A549 (cell line): ENCODE results near the gene IGFALS. TPM values are rescaled to one million over a fixed set of nuclear protein-coding genes. Genes with fewer than 3 reads are reported as not detected.

Experiments
- ATAC-seq, 2 experiments: fragments of 200-7000 bp in 1 of 2; fragments of >200 bp in 1 of 2; cut with Nextera tagmentation in 1 of 2; cut with Tn5 transposase in 1 of 2; 3 replicates each; pipeline versions ENCODE4 v1.8.0 to v1.9.1; 2018 to 2020; ENCODE audit warnings: mild to moderate bottlenecking in 1 of 2, moderate library complexity in 1 of 2
- CTCF ChIA-PET: fragments of 300-600 bp; sonication (Branson Sonifier 250); formaldehyde crosslinking; extraction: SDS; loops from one replicate; lab custom pipeline; 2021; ENCODE audit warnings: antibody characterized with exemption, inconsistent platforms; lab: Yijun Ruan, JAX
- POLR2A ChIA-PET: fragments of 350-600 bp; formaldehyde crosslinking; extraction: SDS; loops from one replicate; lab custom pipeline; 2021; ENCODE audit warnings: antibody characterized with exemption, inconsistent platforms; lab: Yijun Ruan, JAX
- DNase-seq, 2 experiments: peaks; one replicate each; pipeline versions ENCODE4 v3.0.0 to v3.0.0-alpha.2; 2011 to 2016; ENCODE audit warnings: low read depth in 1 of 2, low spot score in 1 of 2
- FAIRE-seq: peaks from 2 replicates; lab custom pipeline; 2011; peaks lifted over from hg19 to GRCh38; lab: Jason Lieb, UNC
- H3K27ac ChIP-seq, 2 experiments: fragments of >200 bp; sonication (Bioruptor Twin); formaldehyde crosslinking; 3 replicates each; pipeline ENCODE4 v1.5.1; 2016 to 2017
- H3K4me1 ChIP-seq: fragments of >200 bp; sonication (Bioruptor Twin); formaldehyde crosslinking; 3 replicates; pipeline ENCODE4 v1.6.1; 2016
- H3K4me2 ChIP-seq: fragments of >200 bp; sonication (Bioruptor Twin); formaldehyde crosslinking; 3 replicates; pipeline ENCODE4 v1.6.1; 2016
- H3K4me3 ChIP-seq: fragments of >200 bp; sonication (Bioruptor Twin); formaldehyde crosslinking; 3 replicates; pipeline ENCODE4 v1.5.1; 2016
- H3K9me3 ChIP-seq: fragments of >200 bp; sonication (Bioruptor Twin); formaldehyde crosslinking; 3 replicates; pipeline ENCODE4 v1.6.1; 2016
- ATOH8 ChIP-seq: fragments of 250-450 bp; sonication (Bioruptor Pico); IDR thresholded peaks from 2 replicates; pipeline ENCODE4 v1.5.0; 2020; ENCODE audit warnings: low read depth, mild to moderate bottlenecking, moderate library complexity
- BCL3 ChIP-seq: fragments of >200 bp; sonication (Bioruptor Twin); formaldehyde crosslinking; IDR thresholded peaks from 3 replicates; pipeline ENCODE4 v1.6.1; 2016
- BHLHE40 ChIP-seq: IDR thresholded peaks from 2 replicates; pipeline ENCODE4 v1.6.1; 2012; ENCODE audit warnings: low read depth, low read length, inconsistent platforms
- CTCF ChIP-seq: fragments of >200 bp; sonication (Bioruptor Twin); formaldehyde crosslinking; IDR thresholded peaks from 3 replicates; pipeline ENCODE4 v1.5.1; 2016
- EHMT2 ChIP-seq: fragments of 200-600 bp; sonication (generic); IDR thresholded peaks from 2 replicates; pipeline ENCODE4 v1.6.1; 2016; ENCODE audit warnings: antibody characterized with exemption, low read depth, mild to moderate bottlenecking, moderate library complexity
- HDAC2 ChIP-seq: fragments of 200-600 bp; sonication (generic); IDR thresholded peaks from 2 replicates; pipeline ENCODE4 v1.6.1; 2016
- HES2 ChIP-seq: fragments of >200 bp; sonication (Bioruptor Twin); formaldehyde crosslinking; IDR thresholded peaks from 2 replicates; pipeline ENCODE4 v1.6.1; 2016
- HOXA7 ChIP-seq: fragments of 250-450 bp; sonication (Bioruptor Pico); IDR thresholded peaks from 2 replicates; pipeline ENCODE4 v1.5.0; 2020; ENCODE audit warnings: mild to moderate bottlenecking, moderate library complexity
- HOXB5 ChIP-seq: fragments of 250-450 bp; sonication (Bioruptor Pico); IDR thresholded peaks from 2 replicates; pipeline ENCODE4 v1.5.0; 2020; ENCODE audit warnings: mild to moderate bottlenecking, moderate library complexity
- JUNB ChIP-seq: fragments of >200 bp; sonication (Bioruptor Twin); formaldehyde crosslinking; IDR thresholded peaks from 2 replicates; pipeline ENCODE4 v1.6.1; 2016
- KDM1A ChIP-seq: fragments of 200-600 bp; sonication (generic); IDR thresholded peaks from 2 replicates; pipeline ENCODE4 v1.6.1; 2016; ENCODE audit warnings: low read depth, mild to moderate bottlenecking
- MAFK ChIP-seq: fragments of 450-650 bp; IDR thresholded peaks from 2 replicates; pipeline ENCODE4 v1.6.1; 2014; ENCODE audit not compliant: partially characterized antibody
- PBX3 ChIP-seq: IDR thresholded peaks from 2 replicates; pipeline ENCODE4 v1.6.1; 2012
- RCOR1 ChIP-seq: fragments of 150-350 bp; IDR thresholded peaks from 2 replicates; pipeline ENCODE4 v1.6.1; 2014; ENCODE audit warnings: antibody characterized with exemption, low read length, low read depth
- REST ChIP-seq: fragments of 200-600 bp; sonication (generic); IDR thresholded peaks from 2 replicates; pipeline ENCODE4 v1.6.1; 2016; ENCODE audit warnings: antibody characterized with exemption, mild to moderate bottlenecking, moderate library complexity
- RFX5 ChIP-seq: fragments of 450-650 bp; IDR thresholded peaks from 2 replicates; pipeline ENCODE4 v1.7.1; 2014; ENCODE audit warnings: antibody characterized with exemption, mild to moderate bottlenecking, moderate library complexity
- TP53 ChIP-seq: fragments of 250-450 bp; sonication (Bioruptor Pico); IDR thresholded peaks from 2 replicates; pipeline ENCODE4 v1.5.0; 2021; ENCODE audit warnings: mild to moderate bottlenecking, moderate library complexity
- USF2 ChIP-seq: fragments of 450-650 bp; IDR thresholded peaks from 2 replicates; pipeline ENCODE4 v1.6.1; 2014; ENCODE audit warnings: antibody characterized with exemption
- WGBS: methylation state at CpG from one replicate; pipeline ENCODE4 v1.1.6; 2017; ENCODE audit errors: missing lambda C conversion rate; 5-methylcytosine and 5-hydroxymethylcytosine counted together
- polyA plus RNA-seq, 4 experiments: library from polyadenylated mRNA; depleted of rRNA in 3 of 4; stranded (reverse); fragments of >200 nt; fragmentation: RNase III in 1 of 4; extraction: RNeasy Plus Mini Kit Qiagen cat#74134 plus additional on column Dnase treatment in 1 of 4; gene quantifications; 2 replicates in 3 of 4; 3 replicates in 1 of 4; pipeline ENCODE4 v1.2.3, GENCODE V29; 2011 to 2017

Gene IGFALS
- polyA plus RNA-seq, 2 of the 4 experiments (the other 2 are of a cell fraction): 0.08 TPM; not detected in 1

GRCh38 chr16:1821861-1822611 is 28.5 kb upstream of the IGFALS start:
- no peak for DNase-seq
- TF ChIP-seq EHMT2: no peak
- no peak for TF ChIP-seq TP53 (CRISPR knock-in tag)
- TF ChIP-seq HOXA7 (CRISPR knock-in tag): no peak
- no peak for TF ChIP-seq BHLHE40
- no peak for TF ChIP-seq RFX5
- no peak for TF ChIP-seq HDAC2
- TF ChIP-seq MAFK: no peak
- TF ChIP-seq USF2: no peak
- no peak for TF ChIP-seq REST
- no peak for TF ChIP-seq BCL3
- TF ChIP-seq RCOR1: no peak
- TF ChIP-seq JUNB: no peak
- TF ChIP-seq HES2: no peak
- no peak for TF ChIP-seq HOXB5 (CRISPR knock-in tag)
- no peak for TF ChIP-seq CTCF
- no peak for TF ChIP-seq KDM1A
- TF ChIP-seq ATOH8: no peak
- no peak for TF ChIP-seq PBX3
- TF ChIP-seq, all 56 proteins: peak for 0
- no peak for ATAC-seq
- peaks cover 6% of the 10 kb centered on the region for H3K4me1 ChIP-seq
- no peak overlapping the region for H3K4me3 ChIP-seq
- H3K4me2 ChIP-seq: no peak overlapping the region
- H3K9me3 ChIP-seq: no peaks in the 10 kb centered on the region
- 91% methylated on average over 22 of the region's 24 CpGs for WGBS
- ChIA-PET POLR2A (no interaction called here), CTCF (interaction anchor here (1.6 kb wide), 1 partner anchor 9 kb away, joined by 5 read pairs; no protein-coding TSS in a partner anchor)
- no peak overlapping the region for H3K27ac ChIP-seq
- FAIRE-seq: no peak
